CD14-positive monocyte (primary cell): Measurements from ENCODE around the gene B4GALT6. TPM values are rescaled to one million over a fixed set of nuclear protein-coding genes. Genes with fewer than 3 reads are reported as not detected.

Source experiments
- DNase-seq, 3 donors: peaks; one replicate each; pipeline ENCODE4 v3.0.0-alpha.2; 2011 to 2022
- H2AFZ ChIP-seq: 2 replicates; pipeline ENCODE4 v1.6.0; 2012; ENCODE audit warnings: mild to moderate bottlenecking, low read depth, low read length, inconsistent platforms; ENCODE audit not compliant: insufficient read depth, poor library complexity, severe bottlenecking
- H3K27ac ChIP-seq, 2 donors: 1 replicate in 1 of 2; 2 replicates in 1 of 2; pipeline ENCODE4 v1.5.1; 2012 to 2013; ENCODE audit warnings: low read length in 2 of 2, control low read depth in 1 of 2, inconsistent platforms in 1 of 2, low read depth in 1 of 2, mild to moderate bottlenecking in 1 of 2
- H3K27me3 ChIP-seq, 2 donors: one replicate each; pipeline versions ENCODE4 v1.6.0 to v1.6.1; 2011 to 2013; ENCODE audit warnings: low read length in 2 of 2; ENCODE audit not compliant: control insufficient read depth in 2 of 2, insufficient read depth in 2 of 2
- H3K36me3 ChIP-seq, 2 donors: replicated peaks in 1 of 2; 1 replicate in 1 of 2; 2 replicates in 1 of 2; pipeline versions ENCODE4 v1.5.1 to v1.6.1; 2012 to 2013; ENCODE audit warnings: low read length in 2 of 2, control low read depth in 1 of 2, inconsistent platforms in 1 of 2, mild to moderate bottlenecking in 1 of 2; ENCODE audit not compliant: insufficient read depth in 2 of 2, control insufficient read depth in 1 of 2
- H3K4me1 ChIP-seq, 2 donors: 1 replicate in 1 of 2; 2 replicates in 1 of 2; pipeline versions ENCODE4 v1.5.1 to v1.6.1; 2012 to 2013; ENCODE audit warnings: low read length in 2 of 2, control low read depth in 1 of 2, inconsistent platforms in 1 of 2, mild to moderate bottlenecking in 1 of 2, moderate library complexity in 1 of 2; ENCODE audit not compliant: insufficient read depth in 2 of 2, control insufficient read depth in 1 of 2
- H3K4me2 ChIP-seq: replicated peaks from 2 replicates; pipeline ENCODE3; 2012; ENCODE audit warnings: low read length, moderate library complexity, mild to moderate bottlenecking; ENCODE audit not compliant: poor library complexity, severe bottlenecking; ENCODE audit errors: extremely low read depth
- H3K4me3 ChIP-seq, 3 experiments: fragments of 200-600 bp in 1 of 3; sonication (generic) in 1 of 3; replicated peaks in 1 of 3; 1 replicate in 2 of 3; 2 replicates in 1 of 3; pipeline ENCODE4 v1.5.1; 2011 to 2013; ENCODE audit warnings: low read length in 3 of 3, mild to moderate bottlenecking in 3 of 3, control low read depth in 2 of 3, low read depth in 2 of 3, inconsistent platforms in 1 of 3, moderate library complexity in 1 of 3
- H3K79me2 ChIP-seq: 2 replicates; pipeline ENCODE4 v1.6.0; 2012; ENCODE audit warnings: mild to moderate bottlenecking, control low read depth, inconsistent platforms, low read length, moderate library complexity; ENCODE audit not compliant: insufficient read depth
- H3K9ac ChIP-seq: 2 replicates; pipeline ENCODE4 v1.6.0; 2017; ENCODE audit warnings: low read length, mild to moderate bottlenecking; ENCODE audit not compliant: insufficient read depth, poor library complexity, severe bottlenecking
- H3K9me3 ChIP-seq, 2 donors: replicated peaks in 1 of 2; 1 replicate in 1 of 2; 2 replicates in 1 of 2; pipeline versions ENCODE4 v1.5.1 to v1.6.1; 2012 to 2013; ENCODE audit warnings: low read length in 2 of 2, control low read depth in 1 of 2; ENCODE audit not compliant: control insufficient read depth in 1 of 2, insufficient read depth in 1 of 2
- H4K20me1 ChIP-seq: 2 replicates; pipeline ENCODE4 v1.6.0; 2012; ENCODE audit warnings: mild to moderate bottlenecking, low read length, control low read depth, moderate library complexity; ENCODE audit not compliant: insufficient read depth
- H3K27ac Mint-ChIP-seq, 7 donors: one replicate each; pipeline ENCODE4 v1.8.0; 2020; ENCODE audit warnings: mild to moderate bottlenecking in 7 of 7, mixed read lengths in 7 of 7, moderate library complexity in 6 of 7, inconsistent platforms in 2 of 7
- H3K27me3 Mint-ChIP-seq, 3 donors: one replicate each; pipeline ENCODE4 v1.8.0; 2021 to 2022; ENCODE audit warnings: low read depth in 3 of 3, mild to moderate bottlenecking in 3 of 3, mixed read lengths in 3 of 3, moderate library complexity in 3 of 3, inconsistent platforms in 1 of 3
- H3K36me3 Mint-ChIP-seq, 2 donors: one replicate each; pipeline ENCODE4 v1.8.0; 2020; ENCODE audit warnings: mixed read lengths in 2 of 2, inconsistent platforms in 1 of 2, mild to moderate bottlenecking in 1 of 2
- H3K4me1 Mint-ChIP-seq: one replicate; pipeline ENCODE4 v1.8.0; 2020; ENCODE audit warnings: mild to moderate bottlenecking, mixed read lengths
- H3K4me3 Mint-ChIP-seq, 2 donors: one replicate each; pipeline ENCODE4 v1.8.0; 2020; ENCODE audit warnings: mild to moderate bottlenecking in 2 of 2, mixed read lengths in 2 of 2, moderate library complexity in 1 of 2
- H3K9me3 Mint-ChIP-seq, 7 donors: one replicate each; pipeline ENCODE4 v1.8.0; 2020 to 2022; ENCODE audit warnings: mixed read lengths in 7 of 7, mild to moderate bottlenecking in 6 of 7, moderate library complexity in 6 of 7, inconsistent platforms in 2 of 7
- WGBS: methylation state at CpG from one replicate; pipeline ENCODE4 v1.1.5; 2013; ENCODE audit warnings: missing lambda C conversion rate; ENCODE audit not compliant: insufficient coverage; 5-methylcytosine and 5-hydroxymethylcytosine counted together
- intact Hi-C, 2 donors: fragments of 100-400 bp; cut with micrococcal nuclease; formaldehyde crosslinking; loops; one replicate each; pipeline versions ENCODE4 v1.15.0 to v1.15.1; 2023
- polyA plus RNA-seq, 3 donors: library from polyadenylated mRNA; depleted of rRNA in 1 of 3; unstranded in 2 of 3; stranded (reverse) in 1 of 3; fragments of 300-500 nt in 2 of 3; fragments of >200 nt in 1 of 3; fragmentation: Illumina TruSeq in 2 of 3; gene quantifications; 1 replicate in 2 of 3; 2 replicates in 1 of 3; pipeline ENCODE4 v1.2.3, GENCODE V29; 2012 to 2021
- TF ChIP-seq, protein P1 (sequence below): fragments of 200-600 bp; IDR thresholded peaks from one replicate; pipeline ENCODE4 v1.8.0; 2022; ENCODE audit warnings: antibody characterized with exemption, mild to moderate bottlenecking

The B4GALT6 gene
- polyA plus RNA-seq, 3 donors = 0.09 to 0.68 (median 0.12) TPM

DNA sequence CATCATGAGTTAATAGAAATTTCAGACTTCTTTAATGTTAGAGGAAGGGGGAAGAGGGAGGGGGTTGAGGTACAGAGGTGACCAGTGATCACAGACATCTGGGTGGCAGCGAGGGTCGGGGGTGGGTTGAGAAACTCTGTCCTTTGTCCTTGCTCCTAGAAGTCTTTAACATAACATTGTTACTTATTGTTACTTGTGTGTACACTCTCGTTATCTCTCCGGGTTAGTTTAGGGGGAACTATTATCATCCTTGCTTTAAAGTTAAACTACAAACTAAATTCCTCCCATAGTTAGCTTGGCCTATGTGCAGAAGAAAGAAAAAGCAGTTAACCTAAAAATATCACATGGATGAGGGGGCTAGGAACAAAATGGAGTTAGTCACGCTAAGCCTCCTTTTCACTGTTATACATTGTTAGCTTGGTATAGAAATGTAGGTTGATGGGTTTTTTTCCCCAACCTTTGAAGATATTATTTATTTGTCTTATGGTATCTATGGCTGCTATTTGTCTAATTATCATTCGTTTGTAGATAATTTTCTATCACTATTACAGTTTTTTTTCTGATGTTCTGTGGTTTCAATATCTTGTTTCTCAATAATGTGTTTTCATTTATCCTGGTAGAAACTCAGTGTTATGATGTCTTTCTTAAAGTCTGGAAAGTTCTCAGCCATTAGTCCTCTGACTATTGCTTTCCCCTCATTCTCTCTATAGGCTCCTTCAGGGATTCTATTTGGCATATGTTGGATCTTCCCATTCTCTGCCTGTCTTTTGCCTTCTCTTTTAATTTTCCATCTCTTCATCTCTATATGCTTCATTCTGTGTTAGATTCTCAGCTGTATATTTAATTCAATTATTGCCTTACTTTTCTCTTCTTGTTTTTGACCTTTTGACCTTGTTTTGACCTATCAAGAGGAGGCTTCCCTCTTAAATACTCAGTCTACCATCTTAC lies 13.2 kb upstream of the B4GALT6 start:
- no peaks in the 10 kb centered on the region for H3K79me2 ChIP-seq
- no peaks in the 10 kb centered on the region for H4K20me1 ChIP-seq
- H3K9ac ChIP-seq = no peak overlapping the region
- H3K36me3 ChIP-seq = no peaks in the 10 kb centered on the region
- H3K9me3 Mint-ChIP-seq = peaks cover 5 to 9% (median 6%) of the 10 kb centered on the region in 7 donors
- no peak overlapping the region for H3K27ac ChIP-seq
- intact Hi-C loops = no loop called here
- H3K4me2 ChIP-seq = no peak overlapping the region
- no peaks in the 10 kb centered on the region for H3K27me3 ChIP-seq
- peaks cover 0 to 3% of the 10 kb centered on the region in 2 donors for H3K9me3 ChIP-seq
- peaks cover 14% of the 10 kb centered on the region for H3K4me1 Mint-ChIP-seq
- peaks cover 7 to 16% of the 10 kb centered on the region in 2 donors for H3K4me1 ChIP-seq
- H3K27ac Mint-ChIP-seq = no peak overlapping the region
- no peak overlapping the region for H3K4me3 Mint-ChIP-seq
- H3K36me3 Mint-ChIP-seq = no peaks in the 10 kb centered on the region
- no peak for DNase-seq
- no peak overlapping the region for H3K4me3 ChIP-seq
- H2AFZ ChIP-seq = no peak overlapping the region
- H3K27me3 Mint-ChIP-seq = peaks cover 1 to 2% (median 2%) of the 10 kb centered on the region in 3 donors
- no CpG with 5 or more reads among the region's 6 CpGs for WGBS
- TF ChIP-seq, protein P1, sequence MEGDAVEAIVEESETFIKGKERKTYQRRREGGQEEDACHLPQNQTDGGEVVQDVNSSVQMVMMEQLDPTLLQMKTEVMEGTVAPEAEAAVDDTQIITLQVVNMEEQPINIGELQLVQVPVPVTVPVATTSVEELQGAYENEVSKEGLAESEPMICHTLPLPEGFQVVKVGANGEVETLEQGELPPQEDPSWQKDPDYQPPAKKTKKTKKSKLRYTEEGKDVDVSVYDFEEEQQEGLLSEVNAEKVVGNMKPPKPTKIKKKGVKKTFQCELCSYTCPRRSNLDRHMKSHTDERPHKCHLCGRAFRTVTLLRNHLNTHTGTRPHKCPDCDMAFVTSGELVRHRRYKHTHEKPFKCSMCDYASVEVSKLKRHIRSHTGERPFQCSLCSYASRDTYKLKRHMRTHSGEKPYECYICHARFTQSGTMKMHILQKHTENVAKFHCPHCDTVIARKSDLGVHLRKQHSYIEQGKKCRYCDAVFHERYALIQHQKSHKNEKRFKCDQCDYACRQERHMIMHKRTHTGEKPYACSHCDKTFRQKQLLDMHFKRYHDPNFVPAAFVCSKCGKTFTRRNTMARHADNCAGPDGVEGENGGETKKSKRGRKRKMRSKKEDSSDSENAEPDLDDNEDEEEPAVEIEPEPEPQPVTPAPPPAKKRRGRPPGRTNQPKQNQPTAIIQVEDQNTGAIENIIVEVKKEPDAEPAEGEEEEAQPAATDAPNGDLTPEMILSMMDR = no peak

DNA sequence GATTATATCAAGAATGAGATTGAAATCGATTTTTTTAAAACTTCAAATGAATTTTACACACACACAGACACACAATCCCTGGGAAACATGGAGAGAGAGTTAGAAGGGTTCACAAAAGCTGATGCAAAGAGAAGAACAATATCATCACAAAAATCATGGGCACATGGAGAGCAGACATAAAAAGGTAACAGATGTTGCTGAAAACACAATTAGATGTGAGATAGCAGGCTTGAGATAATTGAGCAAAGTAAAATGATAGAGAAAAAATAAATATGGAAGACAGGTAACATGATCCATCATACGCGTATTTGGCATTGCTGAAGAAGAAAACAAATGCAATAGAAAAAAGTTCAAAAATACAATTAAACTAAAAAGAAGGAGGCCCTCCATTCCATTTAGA lies 11.6 kb upstream of the B4GALT6 start:
- no peaks in the 10 kb centered on the region for H3K36me3 ChIP-seq
- no CpG with 5 or more reads among the region's 3 CpGs for WGBS
- H3K27ac Mint-ChIP-seq = no peak overlapping the region

More for the DNA sequence above, 11.6 kb upstream of the B4GALT6 start:
- Mint-ChIP-seq H3K9me3 (peaks cover 5 to 9% (median 6%) of the 10 kb centered on the region in 7 donors), H3K4me1 (peaks cover 5% of the 10 kb centered on the region), H3K4me3 (no peak overlapping the region), H3K27me3 (peaks cover 1 to 2% (median 2%) of the 10 kb centered on the region in 3 donors), H3K36me3 (no peaks in the 10 kb centered on the region)
- Histone ChIP-seq H3K79me2 (no peaks in the 10 kb centered on the region), H4K20me1 (no peaks in the 10 kb centered on the region), H2AFZ (no peak overlapping the region), H3K4me3 (no peak overlapping the region), H3K9ac (no peak overlapping the region), H3K27me3 (no peaks in the 10 kb centered on the region), H3K9me3 (peaks cover 0 to 3% of the 10 kb centered on the region in 2 donors), H3K4me2 (no peak overlapping the region), H3K4me1 (peaks cover under 1 to 2% of the 10 kb centered on the region in 2 donors), H3K27ac (no peak overlapping the region)
- no peak for DNase-seq
- TF ChIP-seq, protein P1 = no peak
- intact Hi-C loops = no loop called here
